HEK293 (cell line): ENCODE data around the gene MALT1.
A peak's percentile ranks its signal among the peaks of the same experiment; 100 is the strongest.

Source experiments
- HIC1 ChIP-seq: fragments of 450-650 bp; formaldehyde crosslinking; IDR thresholded peaks from 2 replicates; pipeline ENCODE4 v1.5.1; 2016; ENCODE audit warnings: missing biosample characterization, missing genetic modification characterization
- KLF1 ChIP-seq: fragments of 450-650 bp; formaldehyde crosslinking; IDR thresholded peaks from 2 replicates; pipeline ENCODE4 v1.5.1; 2016; ENCODE audit warnings: missing biosample characterization, missing genetic modification characterization
- KLF17 ChIP-seq: fragments of 450-650 bp; formaldehyde crosslinking; IDR thresholded peaks from 2 replicates; pipeline ENCODE4 v1.5.1; 2016; ENCODE audit warnings: missing biosample characterization, missing genetic modification characterization
- KLF9 ChIP-seq: fragments of 450-650 bp; formaldehyde crosslinking; IDR thresholded peaks from 2 replicates; pipeline ENCODE4 v1.5.1; 2016; ENCODE audit warnings: missing biosample characterization, missing genetic modification characterization, low read depth
- OSR2 ChIP-seq: fragments of 450-650 bp; formaldehyde crosslinking; IDR thresholded peaks from 2 replicates; pipeline ENCODE4 v1.5.1; 2016; ENCODE audit warnings: missing biosample characterization, missing genetic modification characterization
- PBX3 ChIP-seq: sonication (generic); formaldehyde crosslinking; IDR thresholded peaks from 2 replicates; pipeline ENCODE4 v1.8.1; 2022; ENCODE audit warnings: mild to moderate bottlenecking, moderate library complexity, missing genetic modification reagents
- SP3 ChIP-seq: fragments of 450-650 bp; formaldehyde crosslinking; IDR thresholded peaks from 2 replicates; pipeline ENCODE4 v1.5.1; 2016; ENCODE audit warnings: missing biosample characterization, missing genetic modification characterization
- SP7 ChIP-seq: fragments of 450-650 bp; formaldehyde crosslinking; IDR thresholded peaks from 2 replicates; pipeline ENCODE4 v1.5.1; 2016; ENCODE audit warnings: missing biosample characterization, missing genetic modification characterization
- WT1 ChIP-seq: fragments of 450-650 bp; formaldehyde crosslinking; IDR thresholded peaks from 2 replicates; pipeline ENCODE4 v1.5.1; 2016; ENCODE audit warnings: missing biosample characterization, missing genetic modification characterization
- ZNF112 ChIP-seq: fragments of 450-650 bp; formaldehyde crosslinking; IDR thresholded peaks from 2 replicates; pipeline ENCODE4 v1.5.0; 2017; ENCODE audit warnings: missing biosample characterization, missing genetic modification characterization
- ZNF214 ChIP-seq: fragments of 450-650 bp; formaldehyde crosslinking; IDR thresholded peaks from 2 replicates; pipeline ENCODE4 v1.5.1; 2017; ENCODE audit warnings: missing biosample characterization, mild to moderate bottlenecking, missing genetic modification characterization, borderline replicate concordance
- ZNF280C ChIP-seq: fragments of 450-650 bp; formaldehyde crosslinking; IDR thresholded peaks from 2 replicates; pipeline ENCODE4 v1.5.1; 2016; ENCODE audit warnings: missing biosample characterization, missing genetic modification characterization
- ZNF341 ChIP-seq: fragments of 450-650 bp; formaldehyde crosslinking; IDR thresholded peaks from 2 replicates; pipeline ENCODE4; 2016; ENCODE audit warnings: low read depth, missing biosample characterization, missing genetic modification characterization
- ZNF362 ChIP-seq: fragments of 450-650 bp; formaldehyde crosslinking; IDR thresholded peaks from 2 replicates; pipeline ENCODE4 v1.5.1; 2016; ENCODE audit warnings: missing biosample characterization, missing genetic modification characterization
- ZNF398 ChIP-seq: fragments of 450-650 bp; formaldehyde crosslinking; IDR thresholded peaks from 2 replicates; pipeline ENCODE4 v1.5.1; 2017; ENCODE audit warnings: missing biosample characterization, missing genetic modification characterization
- ZNF513 ChIP-seq: fragments of 450-650 bp; IDR thresholded peaks from 2 replicates; pipeline ENCODE4 v1.5.1; 2018; ENCODE audit warnings: missing biosample characterization, missing genetic modification characterization
- ZNF555 ChIP-seq: fragments of 450-650 bp; formaldehyde crosslinking; conservative IDR thresholded peaks from 2 replicates; pipeline ENCODE4 v1.5.1; 2017; ENCODE audit warnings: missing biosample characterization, mild to moderate bottlenecking, missing genetic modification characterization, inconsistent platforms
- ZNF610 ChIP-seq: fragments of 450-650 bp; formaldehyde crosslinking; IDR thresholded peaks from 2 replicates; pipeline ENCODE4 v1.5.1; 2016; ENCODE audit warnings: missing biosample characterization, missing genetic modification characterization, borderline replicate concordance
- ZNF621 ChIP-seq: fragments of 450-650 bp; formaldehyde crosslinking; IDR thresholded peaks from 2 replicates; pipeline ENCODE4 v1.5.1; 2017; ENCODE audit warnings: missing biosample characterization, missing genetic modification characterization
- ZNF664 ChIP-seq: fragments of 450-650 bp; formaldehyde crosslinking; IDR thresholded peaks from 2 replicates; pipeline ENCODE4 v1.5.1; 2016; ENCODE audit warnings: missing biosample characterization, missing genetic modification characterization
- ZNF692 ChIP-seq: fragments of 450-650 bp; formaldehyde crosslinking; IDR thresholded peaks from 2 replicates; pipeline ENCODE4 v1.5.1; 2016; ENCODE audit warnings: missing biosample characterization, missing genetic modification characterization
- ZNF777 ChIP-seq: fragments of 450-650 bp; formaldehyde crosslinking; IDR thresholded peaks from 2 replicates; pipeline ENCODE4 v1.5.1; 2017; ENCODE audit warnings: missing biosample characterization, missing genetic modification characterization, borderline replicate concordance
- ZSCAN30 ChIP-seq: fragments of 450-650 bp; IDR thresholded peaks from 2 replicates; pipeline ENCODE4 v1.5.1; 2018; ENCODE audit warnings: missing biosample characterization, mild to moderate bottlenecking, missing genetic modification characterization, moderate library complexity
- ZSCAN4 ChIP-seq: fragments of 450-650 bp; formaldehyde crosslinking; IDR thresholded peaks from 2 replicates; pipeline ENCODE4 v1.5.1; 2017; ENCODE audit warnings: missing biosample characterization, missing genetic modification characterization
- ZXDB ChIP-seq: fragments of 450-650 bp; formaldehyde crosslinking; IDR thresholded peaks from 2 replicates; pipeline ENCODE4 v1.5.1; 2016; ENCODE audit warnings: missing biosample characterization, missing genetic modification characterization

MALT1 gene

GRCh38 chr18:58781627-58782194 is 110.4 kb downstream of the MALT1 start (continued):
- TF ChIP-seq ZNF398 (tag by site-specific recombination) (peak; percentile 65), ZNF610 (tag by site-specific recombination) (no peak), SP7 (tag by site-specific recombination) (peak; percentile 81), ZNF555 (tag by site-specific recombination) (no peak), ZNF664 (tag by site-specific recombination) (no peak; the same call in 1 of the 2 replicates), OSR2 (tag by site-specific recombination) (no peak), SP3 (tag by site-specific recombination) (peak; percentile 32; the same call in 1 of the 2 replicates), ZXDB (tag by site-specific recombination) (peak; percentile 87), KLF17 (tag by site-specific recombination) (no peak; the same call in 1 of the 2 replicates), ZNF362 (tag by site-specific recombination) (no peak), WT1 (tag by site-specific recombination) (0 out of 2 replicates have a peak, but pooled peaks have one; percentile 16), ZNF777 (tag by site-specific recombination) (peak; percentile 61; the same call in 1 of the 2 replicates), KLF1 (peak; percentile 74), ZNF341 (tag by site-specific recombination) (no peak), ZSCAN30 (tag by site-specific recombination) (peak; percentile 47; the same call in 1 of the 2 replicates), HIC1 (no peak; the same call in 1 of the 2 replicates), ZNF692 (peak; percentile 73), ZNF621 (tag by site-specific recombination) (no peak), ZNF112 (tag by site-specific recombination) (no peak), ZNF280C (tag by site-specific recombination) (peak; percentile 93; the same call in 1 of the 2 replicates), ZNF513 (tag by site-specific recombination) (no peak), KLF9 (peak; percentile 78), ZSCAN4 (tag by site-specific recombination) (peak; percentile 96), ZNF214 (tag by site-specific recombination) (no peak), PBX3 (no peak)
